ENCODE results near the gene LHX2. TPM values are rescaled to one million over a fixed set of nuclear protein-coding genes. Genes with fewer than 3 reads are reported as not detected.

LHX2 gene
- total and polyA plus RNA-seq, 2 of the 4 experiments (the other 2 are of a cell fraction): not detected

GRCh38 chr9:123967323-123967722 lies 44.2 kb upstream of the LHX2 start:
- DNase-seq: no peak
- POLR2A ChIA-PET (ENCODE audit: unreplicated experiment): no interaction called here
- Histone ChIP-seq H2BK120ac (ENCODE audit: low read depth, low read length) (no peak overlapping the region), H3K4me3 (ENCODE audit: insufficient read depth, low read depth, low read length) (no peak overlapping the region), H4K5ac (ENCODE audit: low read depth, low read length) (no peak overlapping the region), H3K56ac (ENCODE audit: extremely low read depth, insufficient read depth, low read length) (no peak overlapping the region), H2AK9ac (replicated peaks; ENCODE audit: low read depth, low read length, poor library complexity) (no peak overlapping the region), H3K9me1 (ENCODE audit: insufficient read depth, low read length) (no peaks in the 10 kb centered on the region), H4K8ac (ENCODE audit: low read depth in 2 of 2, low read length in 2 of 2) (no peak overlapping the region), H3K18ac (ENCODE audit: low read depth, low read length) (no peak overlapping the region), H3K4me2 (ENCODE audit: low read depth, low read length) (no peak overlapping the region), H2BK5ac (ENCODE audit: low read depth, low read length, poor library complexity, severe bottlenecking) (no peak overlapping the region), H3K9me3 (ENCODE audit: control insufficient read depth, insufficient read depth, low read length) (peaks cover 4% of the 10 kb centered on the region; the same call in 1 of the 2 replicates), H3K4ac (ENCODE audit: low read depth, low read length) (no peak overlapping the region), H3K79me1 (ENCODE audit: low read depth in 1 of 2, low read length in 2 of 2) (no peaks in the 10 kb centered on the region), H4K20me1 (ENCODE audit: insufficient read depth, low read length) (0 out of 2 replicates have a peak, but pooled peaks cover 4% of the 10 kb centered on the region), H3K9ac (ENCODE audit: low read depth, low read length) (no peak overlapping the region), H2BK20ac (ENCODE audit: low read depth, low read length) (no peak overlapping the region), H2AK5ac (ENCODE audit: low read depth, low read length) (no peak overlapping the region), H4K91ac (ENCODE audit: insufficient read depth, low read depth, low read length) (no peak overlapping the region), H3K23ac (ENCODE audit: low read depth, low read length) (no peak overlapping the region), H3K27me3 (ENCODE audit: control insufficient read depth, insufficient read depth, low read length) (peaks cover 25% of the 10 kb centered on the region), H3K14ac (replicated peaks; ENCODE audit: low read depth, low read length) (no peak overlapping the region), H2BK15ac (ENCODE audit: low read depth, low read length) (no peak overlapping the region), H2AFZ (replicated peaks; ENCODE audit: low read length, poor library complexity) (no peak overlapping the region), H3K4me1 (ENCODE audit: control insufficient read depth, insufficient read depth, low read length) (no peaks in the 10 kb centered on the region), H3K27ac (ENCODE audit: insufficient read depth, low read length) (no peak overlapping the region), H3K36me3 (ENCODE audit: control insufficient read depth, insufficient read depth, low read length) (no peaks in the 10 kb centered on the region)
- in situ Hi-C loops (cut with MboI; ENCODE audit: low sequenced_read_pairs): no loop called here
- no TSS peak for BruUV-seq (replicated peaks)
- intact Hi-C loops (cut with micrococcal nuclease): no loop called here
- CTCF ChIA-PET: no interaction called here
- TF ChIP-seq RCOR1 (IDR thresholded peaks at IDR 0.05; ENCODE audit: insufficient replicate concordance, low read length) (no peak), RAD21 (IDR thresholded peaks at IDR 0.05; ENCODE audit: low read length) (no peak), ELK1 (IDR thresholded peaks at IDR 0.05; ENCODE audit: borderline replicate concordance, low read depth, low read length) (no peak), MAZ (IDR thresholded peaks at IDR 0.05; ENCODE audit: borderline replicate concordance, low read depth, low read length) (no peak), SMC3 (IDR thresholded peaks at IDR 0.05; ENCODE audit: low read depth, low read length) (no peak), NFE2L2 (IDR thresholded peaks at IDR 0.05; ENCODE audit: low read depth, low read length) (no peak), MAFK (IDR thresholded peaks at IDR 0.05; ENCODE audit: low read depth, low read length) (no peak), BHLHE40 (IDR thresholded peaks at IDR 0.05; ENCODE audit: low read depth, low read length) (no peak), RFX5 (IDR thresholded peaks at IDR 0.05; ENCODE audit: low read depth, low read length) (no peak), MXI1 (IDR thresholded peaks at IDR 0.05; ENCODE audit: borderline replicate concordance, low read depth, low read length) (no peak), CEBPB (IDR thresholded peaks at IDR 0.05; ENCODE audit: low read depth, low read length) (no peak), USF2 (IDR thresholded peaks at IDR 0.05; ENCODE audit: low read depth, low read length) (no peak), CTCF (conservative IDR thresholded peaks at IDR 0.05; ENCODE audit: low read depth, low read length) (no peak), CHD1 (IDR thresholded peaks at IDR 0.05; ENCODE audit: low read depth, low read length) (no peak), POLR2A (IDR thresholded peaks at IDR 0.05; ENCODE audit: low read depth, low read length) (no peak), FOS (IDR thresholded peaks at IDR 0.05; ENCODE audit: low read depth, low read length) (no peak)
- dilution Hi-C loops (cut with HindIII; ENCODE audit: low sequenced_read_pairs, unreplicated experiment): no loop called here
- no peak for ATAC-seq (ENCODE audit: low read depth)
